Measurements from ENCODE around the gene POLR1G. TPM values are rescaled to one million over a fixed set of nuclear protein-coding genes. Genes with fewer than 3 reads are reported as not detected.
A peak's percentile ranks its signal among the peaks of the same experiment; 100 is the strongest.

The POLR1G gene
- total RNA-seq, 4 donors from 2014 or later: 4.0 to 8.1 (median 5.6) TPM

DNA sequence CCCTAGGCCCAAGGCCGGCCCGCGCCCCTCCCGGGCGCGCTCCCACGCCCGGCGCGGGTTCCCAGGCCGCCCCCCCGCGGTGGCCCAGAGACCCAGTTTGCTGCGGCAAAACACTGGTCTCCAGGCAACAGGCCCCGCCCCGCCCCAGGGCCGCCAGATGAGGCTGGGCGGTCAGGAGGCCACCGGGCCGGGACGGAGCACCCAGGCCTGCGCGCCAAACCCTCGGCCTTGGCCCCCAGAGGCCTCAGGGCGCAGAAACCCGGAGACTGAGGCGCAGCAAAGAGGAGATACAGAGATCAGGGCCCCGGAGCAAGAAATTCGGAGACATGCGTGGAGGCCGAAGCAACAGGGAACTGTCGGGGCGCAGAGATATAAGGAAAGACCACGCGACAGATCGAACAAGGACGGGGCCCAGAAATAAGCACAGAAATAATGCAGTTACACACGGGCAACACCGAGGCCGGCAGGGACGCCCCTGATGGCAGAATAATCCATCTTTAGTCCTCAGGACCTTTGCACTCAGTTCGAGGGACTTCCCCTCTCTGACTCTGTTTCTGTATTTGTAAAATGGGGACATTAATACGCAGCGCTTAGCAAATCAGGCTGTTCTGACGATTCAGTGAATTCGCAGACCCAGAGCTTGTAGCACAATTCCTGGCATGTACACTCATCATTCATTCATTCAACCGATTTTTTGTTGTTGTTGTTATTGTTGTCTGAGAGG is 38.0 kb downstream of the POLR1G start:
- TF ChIP-seq, protein P1, sequence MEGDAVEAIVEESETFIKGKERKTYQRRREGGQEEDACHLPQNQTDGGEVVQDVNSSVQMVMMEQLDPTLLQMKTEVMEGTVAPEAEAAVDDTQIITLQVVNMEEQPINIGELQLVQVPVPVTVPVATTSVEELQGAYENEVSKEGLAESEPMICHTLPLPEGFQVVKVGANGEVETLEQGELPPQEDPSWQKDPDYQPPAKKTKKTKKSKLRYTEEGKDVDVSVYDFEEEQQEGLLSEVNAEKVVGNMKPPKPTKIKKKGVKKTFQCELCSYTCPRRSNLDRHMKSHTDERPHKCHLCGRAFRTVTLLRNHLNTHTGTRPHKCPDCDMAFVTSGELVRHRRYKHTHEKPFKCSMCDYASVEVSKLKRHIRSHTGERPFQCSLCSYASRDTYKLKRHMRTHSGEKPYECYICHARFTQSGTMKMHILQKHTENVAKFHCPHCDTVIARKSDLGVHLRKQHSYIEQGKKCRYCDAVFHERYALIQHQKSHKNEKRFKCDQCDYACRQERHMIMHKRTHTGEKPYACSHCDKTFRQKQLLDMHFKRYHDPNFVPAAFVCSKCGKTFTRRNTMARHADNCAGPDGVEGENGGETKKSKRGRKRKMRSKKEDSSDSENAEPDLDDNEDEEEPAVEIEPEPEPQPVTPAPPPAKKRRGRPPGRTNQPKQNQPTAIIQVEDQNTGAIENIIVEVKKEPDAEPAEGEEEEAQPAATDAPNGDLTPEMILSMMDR (IDR thresholded peaks at IDR 0.05): no peak
- no peak for TF ChIP-seq POLR2A (IDR thresholded peaks at IDR 0.05)
- WGBS, 2 donors: 12% methylated on average over 34 to 47 of the region's 47 CpGs
- H3K4me3 ChIP-seq (ENCODE audit: low read depth, poor library complexity, severe bottlenecking): no peak overlapping the region
- peak; percentile 90 to 99 for DNase-seq (ENCODE audit: low spot score in 2 of 2)
- intact Hi-C loops (cut with DNase I; ENCODE audit: low total_unique reads): no loop called here

DNA sequence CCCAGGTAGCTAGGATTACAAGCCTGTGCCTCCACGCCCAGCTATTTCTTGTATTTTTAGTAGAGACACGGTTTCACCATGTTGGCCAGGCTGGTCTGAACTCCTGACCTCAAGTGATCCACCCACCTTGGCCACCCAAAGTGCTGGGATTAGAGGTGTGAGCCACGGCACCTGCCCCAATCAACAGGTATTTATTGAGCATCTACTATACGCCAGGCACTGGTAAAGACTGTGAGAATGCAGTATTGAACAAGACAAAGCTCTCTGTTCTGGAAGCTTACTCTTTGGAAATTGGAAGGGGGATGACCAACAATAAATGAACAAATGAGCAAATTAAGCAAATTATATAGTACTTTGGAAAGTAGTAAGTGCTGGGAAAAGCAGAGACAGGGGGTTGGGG is 38.7 kb downstream of the POLR1G start:
- TF ChIP-seq POLR2A (IDR thresholded peaks at IDR 0.05): no peak
- TF ChIP-seq, protein P1 (IDR thresholded peaks at IDR 0.05): no peak
- intact Hi-C loops (cut with DNase I; ENCODE audit: low total_unique reads): no loop called here
- 71 to 75% methylated on average over 4 of the region's 4 CpGs for WGBS, 2 donors
- no peak overlapping the region for H3K4me3 ChIP-seq (ENCODE audit: low read depth, poor library complexity, severe bottlenecking)
- no peak for DNase-seq (ENCODE audit: low spot score in 2 of 2)

DNA sequence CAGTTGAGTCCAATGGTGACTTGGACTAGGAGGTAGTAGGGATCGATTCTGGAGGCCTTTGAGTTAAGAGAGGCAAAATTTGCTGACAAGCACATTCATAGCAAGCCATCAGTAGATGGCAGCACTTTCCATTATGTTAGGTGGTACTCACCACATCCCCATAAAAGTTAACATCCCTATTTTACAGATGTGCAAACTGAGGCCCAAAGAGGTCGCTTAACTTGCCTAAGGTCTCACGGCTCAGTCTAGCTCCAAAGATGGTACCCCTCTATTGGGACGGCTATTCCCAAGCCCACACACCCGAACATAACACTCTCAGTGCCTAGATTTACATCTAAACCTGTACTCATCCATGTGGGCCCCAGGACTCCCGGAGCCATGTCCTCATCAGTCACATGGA is 39.9 kb downstream of the POLR1G start:
- intact Hi-C loops (cut with DNase I; ENCODE audit: low total_unique reads): no loop called here
- TF ChIP-seq, protein P1 (IDR thresholded peaks at IDR 0.05): no peak
- no peak for TF ChIP-seq POLR2A (IDR thresholded peaks at IDR 0.05)
- DNase-seq (ENCODE audit: low spot score in 2 of 2): no peak
- H3K4me3 ChIP-seq (ENCODE audit: low read depth, poor library complexity, severe bottlenecking): no peak overlapping the region
- 74 to 78% methylated on average over 6 of the region's 6 CpGs for WGBS, 2 donors

DNA sequence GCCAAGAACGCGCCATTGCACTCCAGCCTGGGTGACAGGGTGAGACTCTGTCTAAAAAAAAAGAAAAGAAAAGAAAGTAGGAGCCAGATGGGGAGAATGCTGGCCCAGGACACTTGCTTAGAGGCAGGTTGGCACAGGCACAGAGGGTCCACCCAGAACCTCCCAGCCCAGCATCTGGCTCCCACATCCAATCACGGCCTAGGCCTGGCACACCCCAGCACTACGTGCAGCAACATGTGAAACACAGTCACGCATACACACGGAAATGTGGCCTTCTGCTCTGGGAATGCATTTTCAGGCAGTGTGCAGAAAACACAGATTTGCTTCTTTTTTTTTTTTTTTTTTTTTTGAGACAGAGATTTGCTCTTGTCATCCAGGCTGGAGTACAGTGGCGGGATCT is 40.5 kb downstream of the POLR1G start:
- intact Hi-C loops (cut with DNase I; ENCODE audit: low total_unique reads): no loop called here
- WGBS, 2 donors: 28 to 38% methylated on average over 7 of the region's 7 CpGs
- TF ChIP-seq, protein P1 (IDR thresholded peaks at IDR 0.05): no peak
- TF ChIP-seq POLR2A (IDR thresholded peaks at IDR 0.05): no peak
- no peak overlapping the region for H3K4me3 ChIP-seq (ENCODE audit: low read depth, poor library complexity, severe bottlenecking)
- peak; percentile 90 to 95 for DNase-seq (ENCODE audit: low spot score in 2 of 2)

DNA sequence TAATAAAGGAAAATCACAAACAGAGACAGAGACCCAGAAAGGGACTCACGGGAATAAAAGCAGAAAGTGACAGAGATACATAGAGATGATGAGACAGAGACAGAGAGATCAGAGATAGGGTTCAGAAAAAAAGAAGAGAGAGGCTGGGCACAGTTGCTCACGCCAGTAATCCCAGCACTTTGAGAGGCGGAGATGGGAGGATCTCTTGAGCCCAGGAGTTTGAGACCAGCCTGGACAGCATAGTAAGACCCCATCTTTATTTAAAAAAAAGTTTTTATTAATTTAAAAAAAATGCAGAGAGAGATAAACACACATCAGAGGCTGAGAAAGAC is 41.9 kb downstream of the POLR1G start:
- no peak overlapping the region for H3K4me3 ChIP-seq (ENCODE audit: low read depth, poor library complexity, severe bottlenecking)
- TF ChIP-seq, protein P1 (IDR thresholded peaks at IDR 0.05): no peak
- no peak for TF ChIP-seq POLR2A (IDR thresholded peaks at IDR 0.05)
- intact Hi-C loops (cut with DNase I; ENCODE audit: low total_unique reads): no loop called here
- no peak for DNase-seq (ENCODE audit: low spot score in 2 of 2)
- WGBS, 2 donors: 57 to 59% methylated on average over 3 of the region's 3 CpGs

DNA sequence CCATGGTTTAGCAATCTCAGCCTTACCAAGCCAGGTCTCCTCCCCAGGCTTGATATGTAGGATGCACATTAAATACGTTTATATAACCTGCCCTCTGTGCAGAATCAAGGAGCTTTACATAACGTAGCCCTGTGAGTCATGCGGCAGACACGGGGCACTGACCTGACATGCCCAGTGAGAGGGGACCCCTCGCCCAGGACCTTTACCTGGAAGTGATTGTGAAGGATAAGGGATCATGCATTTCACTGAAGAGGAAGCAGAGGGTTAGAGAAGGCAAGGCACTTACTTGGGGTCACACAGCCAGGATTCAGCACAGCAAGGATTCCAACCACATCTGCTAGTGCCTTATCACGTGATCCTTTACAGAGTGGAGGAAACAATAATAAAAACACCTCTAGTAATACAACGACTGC is 42.4 kb downstream of the POLR1G start:
- intact Hi-C loops (cut with DNase I; ENCODE audit: low total_unique reads): no loop called here
- 35 to 44% methylated on average over 7 of the region's 7 CpGs for WGBS, 2 donors

More for the DNA sequence above, 42.4 kb downstream of the POLR1G start:
- H3K4me3 ChIP-seq (ENCODE audit: low read depth, poor library complexity, severe bottlenecking): no peak overlapping the region
- no peak for DNase-seq (ENCODE audit: low spot score in 2 of 2)
- TF ChIP-seq, protein P1 (IDR thresholded peaks at IDR 0.05): no peak
- TF ChIP-seq POLR2A (IDR thresholded peaks at IDR 0.05): no peak

All from lower leg skin (tissue), 4 donors.